Stimulated activated effector memory CD8-positive, alpha-beta T cell treated with anti-CD3 and anti-CD28 coated beads, Interleukin-12 subunit alpha, Interleukin-12 subunit beta, amount 100 ng/mL, for 72 hours (primary cell): ENCODE results near the gene DSC2.

Experiments
- ATAC-seq: fragments of 150-1000 bp; cut with Tn5 transposase; 2 replicates; pipeline ENCODE4 v1.10.0; 2021
- DNase-seq, 2 donors: peaks; one replicate each; pipeline ENCODE4 v3.0.0; 2021 to 2022; ENCODE audit warnings: low spot score in 2 of 2
- H3K27ac Mint-ChIP-seq: one replicate; pipeline ENCODE4 v1.8.0; 2022; ENCODE audit warnings: mild to moderate bottlenecking, mixed read lengths
- H3K36me3 Mint-ChIP-seq: one replicate; pipeline ENCODE4 v1.8.0; 2022; ENCODE audit warnings: mild to moderate bottlenecking, mixed read lengths
- H3K4me1 Mint-ChIP-seq: one replicate; pipeline ENCODE4 v1.8.0; 2022; ENCODE audit warnings: mixed read lengths
- H3K4me3 Mint-ChIP-seq: one replicate; pipeline ENCODE4 v1.8.0; 2022; ENCODE audit warnings: mild to moderate bottlenecking, mixed read lengths
- H3K9me3 Mint-ChIP-seq: one replicate; pipeline ENCODE4 v1.8.0; 2022; ENCODE audit warnings: mixed read lengths

The DSC2 gene

GRCh38 chr18:31066266-31066665 is 36.0 kb downstream of the DSC2 start:
- H3K27ac Mint-ChIP-seq, result no peak overlapping the region
- DNase-seq (no peak), ATAC-seq (no peak)
- peaks cover 15% of the 10 kb centered on the region for H3K9me3 Mint-ChIP-seq
- H3K36me3 Mint-ChIP-seq, result no peaks in the 10 kb centered on the region
- H3K4me3 Mint-ChIP-seq, result no peak overlapping the region
- no peaks in the 10 kb centered on the region for H3K4me1 Mint-ChIP-seq

GRCh38 chr18:31065036-31065773 is 37.0 kb downstream of the DSC2 start:
- H3K27ac Mint-ChIP-seq, result no peak overlapping the region
- H3K4me3 Mint-ChIP-seq, result no peak overlapping the region
- DNase-seq (no peak), ATAC-seq (no peak)
- H3K4me1 Mint-ChIP-seq, result no peaks in the 10 kb centered on the region
- H3K36me3 Mint-ChIP-seq, result no peaks in the 10 kb centered on the region
- H3K9me3 Mint-ChIP-seq, result peaks cover 15% of the 10 kb centered on the region

- Mint-ChIP-seq H3K9me3 (peaks cover 12% of the 10 kb centered on the region), H3K4me1 (no peaks in the 10 kb centered on the region), H3K4me3 (no peak overlapping the region), H3K27ac (no peak overlapping the region), H3K36me3 (no peaks in the 10 kb centered on the region)
- no peak for DNase-seq
- no peak for ATAC-seq
Measured at GRCh38 chr18:31064130-31064529, 38.1 kb downstream of the DSC2 start.

GRCh38 chr18:31061945-31062344 is 40.3 kb downstream of the DSC2 start:
- no peak overlapping the region for H3K27ac Mint-ChIP-seq
- peaks cover 8% of the 10 kb centered on the region for H3K9me3 Mint-ChIP-seq
- H3K36me3 Mint-ChIP-seq, result no peaks in the 10 kb centered on the region
- no peak overlapping the region for H3K4me3 Mint-ChIP-seq
- no peaks in the 10 kb centered on the region for H3K4me1 Mint-ChIP-seq
- ATAC-seq (no peak), DNase-seq (no peak)

GRCh38 chr18:31058897-31059296 is 43.3 kb downstream of the DSC2 start:
- H3K9me3 Mint-ChIP-seq, result peaks cover 10% of the 10 kb centered on the region
- no peak overlapping the region for H3K4me3 Mint-ChIP-seq
- no peaks in the 10 kb centered on the region for H3K4me1 Mint-ChIP-seq
- DNase-seq, result no peak
- H3K27ac Mint-ChIP-seq, result no peak overlapping the region
- ATAC-seq, result no peak
- no peaks in the 10 kb centered on the region for H3K36me3 Mint-ChIP-seq

- DNase-seq, result no peak
- Mint-ChIP-seq H3K36me3 (no peaks in the 10 kb centered on the region), H3K4me3 (no peak overlapping the region), H3K4me1 (no peaks in the 10 kb centered on the region), H3K9me3 (peaks cover 13% of the 10 kb centered on the region), H3K27ac (no peak overlapping the region)
- ATAC-seq, result no peak
Measured at GRCh38 chr18:31057917-31058316, 44.3 kb downstream of the DSC2 start.

- H3K4me1 Mint-ChIP-seq, result no peaks in the 10 kb centered on the region
- peaks cover 19% of the 10 kb centered on the region for H3K9me3 Mint-ChIP-seq
- no peak for ATAC-seq
- no peak overlapping the region for H3K4me3 Mint-ChIP-seq
- H3K27ac Mint-ChIP-seq, result no peak overlapping the region
- DNase-seq, result no peak
- no peaks in the 10 kb centered on the region for H3K36me3 Mint-ChIP-seq
Measured at GRCh38 chr18:31057051-31057450, 45.2 kb downstream of the DSC2 start.

GRCh38 chr18:31056296-31056695 is 45.9 kb downstream of the DSC2 start:
- H3K27ac Mint-ChIP-seq, result no peak overlapping the region
- peaks cover 23% of the 10 kb centered on the region for H3K9me3 Mint-ChIP-seq
- H3K36me3 Mint-ChIP-seq, result no peaks in the 10 kb centered on the region
- ATAC-seq, result no peak
- H3K4me3 Mint-ChIP-seq, result no peak overlapping the region
- no peaks in the 10 kb centered on the region for H3K4me1 Mint-ChIP-seq
- DNase-seq, result no peak

GRCh38 chr18:31050635-31051034 is 51.6 kb downstream of the DSC2 start:
- Mint-ChIP-seq H3K4me1 (no peaks in the 10 kb centered on the region), H3K36me3 (no peaks in the 10 kb centered on the region), H3K4me3 (no peak overlapping the region), H3K27ac (no peak overlapping the region), H3K9me3 (peaks cover 27% of the 10 kb centered on the region)
- DNase-seq (no peak), ATAC-seq (no peak)

GRCh38 chr18:31049189-31049588 is 53.0 kb downstream of the DSC2 start:
- Mint-ChIP-seq H3K36me3 (no peaks in the 10 kb centered on the region), H3K27ac (no peak overlapping the region), H3K4me3 (no peak overlapping the region), H3K9me3 (peaks cover 26% of the 10 kb centered on the region), H3K4me1 (no peaks in the 10 kb centered on the region)
- no peak for DNase-seq
- no peak for ATAC-seq

GRCh38 chr18:31048216-31048615 is 54.0 kb downstream of the DSC2 start:
- Mint-ChIP-seq H3K4me1 (no peaks in the 10 kb centered on the region), H3K9me3 (peaks cover 27% of the 10 kb centered on the region), H3K4me3 (no peak overlapping the region), H3K36me3 (no peaks in the 10 kb centered on the region), H3K27ac (no peak overlapping the region)
- DNase-seq (no peak), ATAC-seq (no peak)

- ATAC-seq, result no peak
- no peaks in the 10 kb centered on the region for H3K4me1 Mint-ChIP-seq
- peaks cover 17% of the 10 kb centered on the region for H3K9me3 Mint-ChIP-seq
- no peak for DNase-seq
- H3K36me3 Mint-ChIP-seq, result no peaks in the 10 kb centered on the region
- H3K27ac Mint-ChIP-seq, result no peak overlapping the region
- no peak overlapping the region for H3K4me3 Mint-ChIP-seq
Measured at GRCh38 chr18:31046916-31047315, 55.3 kb downstream of the DSC2 start.

GRCh38 chr18:31045599-31045998 is 56.6 kb downstream of the DSC2 start:
- peaks cover 13% of the 10 kb centered on the region for H3K9me3 Mint-ChIP-seq
- H3K4me1 Mint-ChIP-seq, result no peaks in the 10 kb centered on the region
- H3K27ac Mint-ChIP-seq, result no peak overlapping the region
- no peaks in the 10 kb centered on the region for H3K36me3 Mint-ChIP-seq
- no peak for DNase-seq
- H3K4me3 Mint-ChIP-seq, result no peak overlapping the region
- no peak for ATAC-seq

- no peak for ATAC-seq
- no peaks in the 10 kb centered on the region for H3K36me3 Mint-ChIP-seq
Measured at GRCh38 chr18:31044926-31045325, 57.3 kb downstream of the DSC2 start.

GRCh38 chr18:31043709-31044108 is 58.5 kb downstream of the DSC2 start:
- no peak overlapping the region for H3K27ac Mint-ChIP-seq
- DNase-seq (no peak), ATAC-seq (no peak)
- peaks cover 13% of the 10 kb centered on the region for H3K9me3 Mint-ChIP-seq
- H3K4me1 Mint-ChIP-seq, result no peaks in the 10 kb centered on the region
- H3K4me3 Mint-ChIP-seq, result no peak overlapping the region
- H3K36me3 Mint-ChIP-seq, result no peaks in the 10 kb centered on the region

More at GRCh38 chr18:31044926-31045325, 57.3 kb downstream of the DSC2 start:
- Mint-ChIP-seq H3K27ac (no peak overlapping the region), H3K4me3 (no peak overlapping the region), H3K4me1 (no peaks in the 10 kb centered on the region), H3K9me3 (peaks cover 13% of the 10 kb centered on the region)
- no peak for DNase-seq

- H3K36me3 Mint-ChIP-seq, result no peaks in the 10 kb centered on the region
- no peak within 1 kb of the TSS for H3K4me3 Mint-ChIP-seq
- ATAC-seq (no peak), DNase-seq (no peak)
- H3K4me1 Mint-ChIP-seq, result no peaks in the 10 kb centered on the region
- H3K9me3 Mint-ChIP-seq, result peaks cover 13% of the 10 kb centered on the region
- H3K27ac Mint-ChIP-seq, result no peak within 1 kb of the TSS
Measured at GRCh38 chr18:31042406-31043181, 59.6 kb downstream of the DSC2 start, which contains the start of gene DSC3. DSC3 (minus strand) TSS chr18:31042742; CDS start chr18:31042660, 82 bp downstream.
